T1000 (cell line): ENCODE data around the gene RPL38.

Experiments
- DNase-seq: peaks from one replicate; lab custom pipeline; 2025; ENCODE audit warnings: mixed read lengths; lab: John Stamatoyannopoulos, UW

RPL38 gene

DNA sequence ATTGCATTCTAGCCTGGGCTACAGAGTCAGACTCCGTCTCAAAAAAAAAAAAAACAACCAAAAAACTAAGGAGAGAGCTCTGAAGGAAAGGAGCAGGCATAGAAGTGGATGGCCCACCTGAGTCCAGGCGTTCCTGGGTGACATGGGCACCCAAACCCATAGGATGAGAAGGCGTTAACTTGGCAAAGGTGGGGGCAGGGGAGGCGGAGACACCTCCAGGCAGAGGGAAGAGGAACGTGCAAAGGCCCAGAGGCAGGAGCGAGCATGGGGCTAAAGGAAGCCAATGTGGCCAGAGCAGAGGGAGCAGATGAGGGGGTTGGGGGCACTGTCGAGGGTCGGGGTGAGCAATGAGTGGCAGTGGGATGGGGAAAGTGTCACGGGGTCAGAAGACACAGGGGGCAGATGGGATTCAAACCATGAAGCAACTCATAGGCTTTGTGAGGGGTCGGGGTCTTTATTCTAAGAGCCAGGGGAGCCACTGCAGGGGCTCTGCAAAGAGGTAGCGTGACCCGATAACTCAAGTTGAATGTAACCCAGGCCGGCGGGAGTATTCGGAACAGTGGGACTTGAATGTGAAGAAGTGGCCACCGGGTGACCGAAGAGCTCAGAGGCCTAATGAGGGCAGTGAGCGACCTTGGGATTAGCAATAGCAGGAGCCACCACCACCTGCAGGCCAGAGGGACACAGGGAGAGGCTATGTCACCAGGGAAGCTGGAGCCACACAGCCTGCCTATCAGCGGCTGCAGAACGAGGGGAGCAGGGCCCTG lies 21.7 kb downstream of the RPL38 start:
- DNase-seq, result no peak

DNA sequence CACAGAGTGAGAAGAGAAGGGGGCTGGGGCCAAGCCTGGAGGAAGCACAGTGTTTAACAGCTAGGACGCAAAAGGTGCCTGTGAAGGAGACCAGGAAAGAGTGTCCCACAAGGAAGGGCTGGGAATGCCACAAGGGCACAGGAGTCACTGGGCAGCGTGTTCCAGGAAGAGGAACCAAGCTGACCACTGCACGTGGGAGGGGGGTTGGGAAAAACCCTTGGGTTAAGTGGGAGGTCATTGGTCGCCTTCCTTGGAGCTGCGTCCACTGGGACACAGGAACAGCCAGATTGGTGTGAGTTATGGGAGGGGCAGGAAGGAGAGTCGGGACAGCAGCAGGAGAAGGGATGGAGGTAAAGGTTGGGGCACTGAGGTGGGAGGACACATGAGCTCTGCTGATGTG lies 22.8 kb downstream of the RPL38 start:
- no peak for DNase-seq

DNA sequence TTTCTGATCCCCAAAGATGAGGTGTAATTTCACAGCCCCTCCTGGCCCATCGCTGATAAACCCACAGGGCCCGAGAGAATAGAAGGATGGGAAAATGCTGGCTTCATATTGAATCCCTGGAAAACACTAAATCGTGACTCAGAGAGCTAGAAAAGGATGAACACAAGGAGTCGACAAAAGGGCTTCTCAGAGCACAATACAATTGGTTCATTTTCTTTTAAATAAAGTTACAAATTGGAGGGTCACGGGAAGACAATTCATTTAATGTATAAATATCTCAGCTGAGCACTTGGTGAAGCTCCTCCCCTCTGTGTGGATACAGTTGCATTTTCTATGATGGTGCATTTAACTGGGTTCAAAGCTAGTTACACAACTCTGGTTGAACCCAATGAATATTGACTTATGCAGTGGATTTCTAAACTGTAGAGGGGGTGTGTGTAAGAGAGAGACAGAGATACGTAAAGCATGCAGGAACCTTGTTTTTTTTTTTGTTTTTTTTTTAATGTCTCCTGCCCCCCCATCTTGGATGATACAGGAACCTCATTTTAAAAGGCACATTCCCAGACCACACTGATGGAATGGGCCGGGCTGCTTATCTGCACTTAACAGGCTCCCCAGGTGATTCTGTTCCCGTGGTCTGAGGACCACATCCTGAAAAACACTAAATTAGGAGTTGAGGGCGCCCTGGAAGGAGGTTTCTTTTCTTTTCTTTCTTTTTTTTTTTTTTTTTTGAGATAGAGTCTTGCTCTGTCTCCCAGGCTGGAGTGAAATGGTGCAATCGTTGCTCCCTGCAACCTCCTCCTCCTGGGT lies 24.0 kb downstream of the RPL38 start:
- no peak for DNase-seq

DNA sequence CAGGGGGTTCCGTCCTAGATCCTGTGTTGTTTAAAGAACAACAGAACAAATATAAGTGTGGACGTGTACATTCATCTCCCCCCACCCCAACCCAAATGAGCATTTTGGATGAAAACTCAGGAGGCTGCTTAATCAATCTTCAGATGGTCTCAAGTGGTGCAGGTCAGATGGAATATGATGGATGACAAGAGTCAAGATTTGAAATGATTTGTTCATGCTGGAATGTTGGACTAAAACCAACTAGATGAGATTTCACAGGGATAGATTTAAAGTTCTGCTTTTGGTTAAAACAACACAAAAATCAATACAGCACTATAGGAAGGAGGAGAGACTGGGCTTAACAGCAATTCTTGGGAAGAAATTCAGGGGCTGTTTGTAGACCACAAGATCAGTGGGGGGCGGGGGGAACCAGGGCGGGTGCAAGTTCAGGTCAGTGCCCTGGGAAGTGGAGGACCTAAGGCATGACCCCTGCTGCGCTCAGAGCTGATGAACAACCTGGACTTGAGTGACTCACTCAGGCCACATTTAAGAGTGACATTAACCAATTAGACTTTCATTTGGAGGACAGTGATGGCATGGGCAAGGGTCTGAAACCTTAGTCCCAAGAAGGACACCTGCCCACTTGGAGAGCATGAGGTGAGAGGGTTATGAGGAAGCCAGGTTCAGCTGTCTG lies 25.0 kb downstream of the RPL38 start:
- no peak for DNase-seq

DNA sequence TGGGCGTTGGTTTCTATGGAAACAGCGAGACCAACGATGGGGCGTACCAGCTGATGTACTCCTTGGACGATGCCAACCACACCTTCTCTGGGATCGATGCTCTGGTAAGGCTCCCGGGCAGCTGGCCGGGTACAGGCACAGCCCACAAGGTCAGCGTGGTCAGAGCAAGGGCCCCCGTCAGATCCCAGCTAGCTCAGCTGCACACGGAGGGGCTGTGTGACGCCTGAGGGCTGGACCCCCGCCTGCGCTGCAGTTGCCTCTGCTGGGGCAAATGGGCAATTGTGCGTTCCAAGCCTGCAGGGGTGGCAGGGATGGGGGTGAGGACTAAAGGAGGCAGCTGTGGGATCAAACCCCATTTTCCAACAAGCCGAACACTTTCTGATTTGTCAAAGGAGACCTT lies 27.4 kb downstream of the RPL38 start:
- no peak for DNase-seq

DNA sequence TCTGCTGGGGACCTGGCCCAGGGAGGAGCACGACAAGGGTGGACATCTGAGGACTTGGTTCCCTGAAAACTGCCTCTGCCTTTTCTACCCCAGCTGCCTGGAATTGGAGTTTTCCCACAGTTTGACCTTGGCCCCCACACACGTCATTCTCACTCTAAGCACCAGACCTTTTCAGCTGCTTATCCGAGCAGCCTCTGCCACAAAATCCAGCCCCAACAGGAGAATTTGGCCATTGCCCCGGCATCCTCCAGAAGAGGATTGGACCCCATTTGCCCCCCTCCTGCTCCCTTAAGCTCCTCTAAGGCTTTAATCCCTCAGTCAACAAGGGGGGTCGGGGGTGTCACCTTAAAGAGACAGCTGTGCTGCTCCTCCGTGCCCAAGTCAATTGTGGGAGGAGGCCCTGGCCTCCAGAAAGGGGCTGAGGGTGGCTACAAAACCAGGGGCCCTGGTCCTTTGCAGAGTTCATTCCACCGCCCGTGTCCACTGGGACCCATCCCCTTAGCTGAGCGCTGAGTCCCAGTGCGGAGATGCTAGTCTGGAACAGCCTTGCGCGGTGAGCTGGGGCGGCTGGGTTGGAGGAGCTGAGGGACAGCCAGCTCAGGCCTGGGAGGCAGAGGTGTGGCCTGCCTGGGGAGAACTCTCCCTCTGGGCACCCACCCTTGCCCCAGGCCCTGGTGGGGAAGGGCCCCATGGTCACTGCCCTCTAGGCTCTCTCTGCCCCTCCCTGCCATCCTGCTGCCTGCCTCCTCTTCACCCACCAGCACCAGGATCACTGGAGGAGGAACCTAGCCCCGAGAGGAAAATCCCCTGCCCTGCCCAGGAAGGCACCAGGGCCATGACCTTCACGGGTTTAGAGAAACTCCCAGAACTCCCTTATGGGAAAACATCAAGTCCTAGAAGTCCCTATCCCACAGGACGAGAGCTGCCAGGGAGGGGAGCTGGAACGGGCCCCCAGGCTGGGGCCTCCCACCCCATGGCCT lies 28.7 kb downstream of the RPL38 start:
- DNase-seq, result no peak

DNA sequence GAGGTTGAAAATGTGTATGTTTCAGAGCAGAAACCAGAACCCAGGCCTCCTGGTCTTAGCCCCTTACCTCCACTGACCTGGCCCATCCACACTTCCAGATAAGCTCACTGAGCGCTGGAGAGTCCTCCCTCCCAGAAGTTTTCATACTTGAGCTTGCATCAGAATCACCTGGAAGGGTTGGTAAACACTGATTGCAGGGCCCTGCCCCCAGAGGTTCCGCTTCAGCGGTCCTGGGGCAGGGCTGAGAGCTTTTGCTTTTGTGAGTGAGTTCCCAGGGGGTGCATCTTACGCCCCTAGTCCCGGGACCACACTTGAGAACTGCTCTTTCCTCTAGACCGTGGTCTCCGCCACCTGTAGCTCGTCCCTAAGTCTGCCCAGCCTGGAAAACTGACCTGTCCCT lies 30.5 kb downstream of the RPL38 start:
- no peak for DNase-seq

DNA sequence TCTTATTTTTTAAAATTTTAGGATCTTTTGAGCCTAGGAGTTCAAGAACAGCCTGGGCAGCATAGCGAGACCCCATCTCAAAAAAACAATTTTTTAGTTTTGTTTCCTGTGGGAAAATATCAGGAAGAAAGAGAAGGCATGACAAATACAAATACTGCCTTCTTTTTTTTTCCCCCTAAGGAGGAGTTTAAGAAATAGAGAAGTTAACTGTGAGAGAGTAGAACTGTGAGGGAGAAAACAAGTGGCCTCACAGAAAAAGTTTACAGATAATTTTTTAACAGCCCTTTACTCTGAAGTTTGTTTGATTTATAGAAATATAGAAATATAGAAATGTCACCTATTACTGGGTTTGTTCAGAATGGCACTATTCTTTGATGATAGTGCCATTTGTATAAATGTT lies 31.0 kb downstream of the RPL38 start:
- no peak for DNase-seq

DNA sequence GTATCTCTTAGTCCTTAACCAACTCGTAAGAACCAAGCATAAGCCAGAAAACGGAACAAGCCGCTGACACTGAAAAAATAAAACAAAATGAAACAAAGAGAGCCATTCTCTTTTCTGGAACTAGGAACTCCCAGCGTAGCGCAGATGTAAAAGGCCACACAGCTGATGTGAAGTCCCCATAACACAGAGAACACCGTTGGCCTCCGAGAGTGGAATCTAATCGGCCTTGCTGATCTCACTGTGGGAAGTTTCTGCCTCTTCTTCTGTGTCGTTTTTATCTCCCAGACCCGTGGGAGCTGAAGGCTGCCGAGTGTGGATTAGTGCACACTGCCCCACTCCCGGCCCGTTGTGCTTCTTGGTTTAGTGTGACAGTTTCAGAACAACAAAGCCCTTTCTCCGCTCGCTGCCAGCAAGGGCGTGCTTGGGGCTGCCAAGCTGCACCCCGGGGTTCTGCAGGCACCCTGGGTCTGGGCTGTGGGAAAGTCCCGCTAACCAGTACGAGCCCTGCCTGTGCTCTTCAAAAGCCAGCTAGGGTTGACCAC lies 31.6 kb downstream of the RPL38 start:
- no peak for DNase-seq

DNA sequence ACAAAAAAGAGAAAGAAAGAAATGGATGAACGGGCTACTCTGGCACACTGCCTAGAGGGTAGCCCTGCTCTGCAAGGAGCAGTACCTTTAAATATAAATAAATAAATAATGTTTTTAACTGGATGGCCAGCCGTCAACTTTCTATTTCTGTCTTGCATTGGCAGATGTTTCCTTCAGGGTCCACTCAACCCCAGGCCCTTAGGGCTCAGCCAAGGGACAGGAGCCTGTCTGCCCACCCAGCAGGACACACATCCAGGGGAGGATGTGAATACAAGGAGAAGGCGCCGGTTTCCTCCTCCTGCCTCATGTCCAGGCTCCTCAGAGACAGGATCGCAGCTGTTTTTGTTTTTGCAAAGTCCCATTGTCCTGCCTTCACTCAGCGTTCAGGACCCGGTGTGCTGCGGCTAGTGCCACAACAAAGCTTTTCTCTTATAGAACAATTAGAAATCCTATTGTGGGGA lies 32.5 kb downstream of the RPL38 start:
- no peak for DNase-seq

DNA sequence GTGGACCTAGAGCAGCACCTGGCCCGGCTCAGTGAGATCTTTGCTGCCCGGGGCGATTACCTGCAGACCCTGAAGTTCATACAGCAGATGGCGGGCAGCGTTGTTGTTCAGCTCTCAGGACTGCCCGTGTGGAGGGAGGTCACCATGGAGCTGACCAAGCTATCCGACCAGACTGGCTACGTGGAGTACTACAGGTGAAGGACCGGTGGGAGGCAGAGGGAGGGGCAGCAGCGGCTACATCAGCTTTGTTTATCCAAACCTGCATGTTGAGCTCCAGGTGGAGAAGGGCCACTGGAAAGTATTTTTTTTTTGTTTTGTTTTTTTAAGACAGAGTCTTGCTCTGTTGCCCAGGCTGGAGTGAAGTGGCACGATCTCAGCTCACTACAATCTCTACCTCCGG lies 33.8 kb downstream of the RPL38 start:
- DNase-seq, result no peak

DNA sequence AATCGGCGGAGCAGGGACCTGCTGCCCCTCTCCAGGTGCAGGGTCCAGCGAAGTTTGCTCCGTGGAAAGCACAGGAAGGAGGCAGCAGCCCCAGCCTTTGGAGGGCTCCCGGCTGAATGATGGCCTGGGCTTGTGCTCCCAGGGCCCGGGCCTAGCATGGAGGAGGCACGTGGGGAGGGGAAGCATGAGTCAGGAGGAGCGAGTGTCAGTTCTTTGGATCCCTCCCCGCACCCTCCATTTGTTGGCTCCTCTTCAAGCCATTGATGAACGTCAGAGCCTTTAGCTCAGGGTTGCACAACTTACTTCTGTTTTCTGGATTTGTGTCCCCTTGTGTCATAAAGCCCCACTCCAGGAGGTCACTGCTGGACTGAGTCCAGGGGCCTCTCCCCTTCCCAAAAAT lies 35.7 kb downstream of the RPL38 start:
- no peak for DNase-seq

DNA sequence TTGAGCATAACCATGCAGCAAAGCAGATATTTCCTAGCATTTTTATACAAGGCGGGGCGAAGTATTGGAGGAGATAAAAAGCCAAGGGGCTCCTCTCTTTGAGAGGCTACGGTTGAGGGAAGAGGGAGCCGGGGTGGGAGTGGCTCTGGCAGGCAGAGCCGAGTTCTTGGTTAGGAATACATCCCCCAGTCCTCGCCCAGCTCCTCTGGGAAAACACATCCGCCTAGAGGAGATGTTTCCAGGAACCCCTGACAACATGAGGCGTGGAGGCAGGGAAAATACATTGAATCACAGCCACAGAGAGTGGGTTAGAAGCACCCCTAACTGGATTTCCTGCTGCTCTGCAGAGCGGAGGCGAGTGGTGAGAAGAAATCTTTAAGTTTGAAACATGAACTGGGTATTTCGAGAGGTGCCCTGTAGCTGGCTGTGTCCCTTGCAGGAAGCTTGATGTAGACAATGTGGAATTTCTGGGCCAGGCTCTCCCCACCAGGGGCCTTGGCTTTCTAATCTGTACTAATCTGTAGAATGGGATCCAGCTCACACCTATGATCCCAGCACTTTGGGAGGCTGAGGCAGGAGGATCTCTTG lies 37.2 kb downstream of the RPL38 start:
- DNase-seq, result no peak

DNA sequence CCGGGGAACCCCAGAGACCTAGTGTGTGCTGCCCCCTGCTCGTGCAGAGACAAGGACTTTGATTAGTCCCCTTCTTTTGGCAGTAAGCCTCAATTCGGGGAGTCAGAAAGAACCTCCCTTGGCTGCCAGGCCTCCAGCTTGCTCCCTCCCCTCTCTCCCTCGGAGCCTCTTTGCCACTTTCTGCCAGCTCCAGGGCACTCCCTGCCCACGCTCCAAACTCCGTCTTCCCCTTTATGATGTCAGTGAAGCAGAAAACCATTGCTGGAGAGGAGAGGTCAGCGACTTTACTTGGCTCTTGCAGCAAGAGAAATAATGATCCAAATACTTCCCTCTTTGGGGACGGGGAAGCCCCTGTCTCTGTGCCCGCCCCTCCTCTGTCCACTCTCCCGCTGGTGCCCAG lies 38.0 kb downstream of the RPL38 start:
- DNase-seq, result no peak

DNA sequence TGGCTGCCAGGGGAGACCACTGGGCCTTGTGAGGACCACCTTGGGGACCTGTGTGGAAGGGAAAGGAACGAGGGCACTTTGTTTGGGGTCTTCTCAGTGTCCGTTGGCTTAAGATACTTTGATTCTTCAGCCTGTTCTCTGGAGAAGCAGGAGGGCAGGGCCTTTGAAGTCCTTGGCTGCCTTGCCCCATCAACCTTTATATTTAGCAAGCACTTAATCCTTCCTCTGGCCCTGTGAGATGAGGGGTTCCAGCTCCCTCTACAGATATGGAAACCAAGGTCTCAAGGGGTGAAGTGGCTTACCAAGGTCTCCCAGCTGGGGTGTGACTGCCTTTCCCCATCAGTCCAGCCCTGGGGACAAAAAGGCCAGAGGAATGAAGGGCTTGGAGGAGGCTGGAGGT lies 38.4 kb downstream of the RPL38 start:
- no peak for DNase-seq

DNA sequence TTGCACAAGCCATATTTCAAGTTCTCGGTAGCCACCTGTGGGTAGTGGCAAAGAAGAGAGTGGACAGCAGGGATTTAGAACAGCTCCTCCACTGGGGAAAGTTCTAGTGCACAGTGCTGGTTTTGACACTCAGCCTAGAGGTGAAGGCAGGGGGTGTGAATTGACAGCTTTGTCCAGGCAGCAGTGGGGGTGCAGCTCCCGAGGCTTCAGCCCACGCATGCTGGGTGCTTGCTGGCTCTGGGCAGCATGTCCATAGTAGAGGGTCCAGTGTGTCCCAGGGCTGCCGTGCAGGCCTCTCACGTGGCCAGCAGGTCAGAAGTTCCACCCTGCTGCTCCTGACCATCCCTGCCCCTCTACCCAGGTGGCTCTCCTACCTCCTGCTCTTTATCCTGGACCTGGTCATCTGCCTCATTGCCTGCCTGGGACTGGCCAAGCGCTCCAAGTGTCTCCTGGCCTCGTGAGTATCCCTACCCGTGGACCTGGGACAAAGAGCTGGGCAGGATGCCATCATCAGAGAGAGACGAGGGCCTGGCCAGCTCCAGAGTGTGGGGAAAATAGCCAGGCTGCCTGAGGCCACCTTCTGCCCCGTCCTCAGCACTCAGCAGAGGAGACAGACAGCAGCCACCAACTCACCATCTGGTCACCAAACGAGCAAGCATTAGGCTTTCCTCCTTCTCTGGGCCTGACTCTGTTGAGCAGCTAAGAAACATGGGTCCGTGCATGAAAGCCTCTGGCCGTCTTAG lies 39.7 kb downstream of the RPL38 start:
- DNase-seq, result no peak

DNA sequence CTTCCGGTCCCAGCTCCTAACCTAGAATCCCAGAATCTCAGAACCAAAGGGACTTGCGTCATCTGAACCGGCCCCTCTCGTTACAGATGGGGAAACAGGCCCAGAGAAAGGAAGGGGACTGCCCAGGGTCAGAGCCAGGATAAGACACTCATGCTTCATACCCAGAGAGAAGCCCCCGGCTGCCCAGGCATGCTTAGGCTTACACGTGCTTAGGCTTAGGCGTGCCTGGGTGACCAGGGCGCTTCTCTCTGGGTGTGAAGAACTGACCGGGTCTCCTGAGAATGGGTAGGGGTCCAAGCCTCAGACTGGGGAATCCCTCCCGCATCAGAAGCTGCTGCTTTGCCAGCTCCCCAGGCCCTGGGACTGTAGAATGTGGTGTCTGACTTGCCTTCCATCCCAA lies 40.6 kb downstream of the RPL38 start:
- DNase-seq, result no peak

DNA sequence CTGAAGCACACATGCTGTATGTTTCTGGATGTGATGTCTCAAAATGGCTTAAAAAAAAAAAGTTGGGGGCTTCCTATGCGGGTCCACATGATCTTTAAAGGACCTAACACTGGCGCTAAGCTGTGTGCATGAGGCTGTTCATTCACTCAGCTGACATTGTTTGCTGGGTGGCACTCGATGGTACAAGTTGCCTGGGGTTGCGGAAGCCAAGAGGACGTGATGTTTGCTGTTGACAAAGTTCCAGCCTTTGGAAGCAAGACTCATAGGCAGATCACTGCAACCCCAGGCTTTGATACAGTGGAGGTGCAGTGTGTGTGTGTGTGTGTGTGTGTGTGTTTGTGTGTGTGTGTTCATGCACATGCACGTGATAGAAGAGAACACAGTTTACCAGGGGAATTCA lies 41.1 kb downstream of the RPL38 start:
- DNase-seq, result no peak

DNA sequence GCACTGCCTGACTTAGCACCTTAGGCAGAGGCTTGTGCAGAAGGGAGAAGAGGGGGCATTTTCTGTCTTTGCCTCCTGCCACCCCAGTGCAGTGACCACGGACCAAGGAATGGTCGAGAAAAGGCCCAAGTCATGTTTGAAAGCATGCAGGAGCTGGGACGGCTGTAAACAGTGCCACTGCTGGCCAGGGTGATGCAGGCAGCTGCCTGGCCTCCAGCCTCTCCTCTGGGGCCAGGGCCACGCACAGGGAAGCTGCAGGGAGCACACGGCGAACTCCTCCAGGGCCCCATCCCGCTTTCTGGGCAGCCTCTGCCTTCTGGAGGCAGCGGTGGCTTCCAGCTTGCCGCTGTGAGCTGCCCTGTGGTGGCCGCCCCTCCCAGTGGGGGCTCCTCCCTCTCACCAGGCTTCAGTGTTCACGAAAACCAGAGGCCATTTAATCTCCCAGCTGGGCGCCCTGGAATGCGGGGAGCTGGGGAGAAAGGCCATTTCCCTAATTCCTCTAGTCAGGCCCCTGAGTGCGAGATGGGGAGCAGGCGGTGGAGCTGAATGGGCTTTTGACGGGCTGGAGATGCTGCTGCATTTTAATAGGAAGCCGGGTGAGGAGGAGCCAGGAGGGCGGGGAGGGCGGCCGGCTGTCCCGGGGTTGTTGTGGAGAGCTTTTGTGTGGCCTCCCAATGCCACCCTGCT lies 41.8 kb downstream of the RPL38 start:
- DNase-seq, result no peak

DNA sequence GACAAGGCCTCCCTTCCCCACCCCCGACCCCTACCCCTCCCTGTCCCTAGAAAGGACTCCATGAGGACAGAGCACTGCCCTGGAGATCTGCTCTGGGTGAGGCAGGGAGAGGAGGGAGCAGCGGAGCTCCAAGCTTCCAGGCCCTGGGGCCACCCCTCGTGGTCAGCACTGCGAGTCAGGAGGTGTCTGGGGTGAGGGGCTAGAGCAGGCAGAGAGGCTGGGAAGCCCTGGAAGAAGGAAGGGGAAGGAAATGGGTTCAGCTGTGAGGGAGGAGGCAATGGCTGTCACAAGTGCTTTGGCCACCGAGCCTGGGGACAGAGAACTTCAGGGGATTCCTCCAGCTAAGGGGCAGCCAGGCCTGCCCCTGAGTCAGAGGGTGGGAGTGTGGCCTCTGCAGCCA lies 42.4 kb downstream of the RPL38 start:
- no peak for DNase-seq
